Measurements from ENCODE around the gene TRIM48.
"Not testable (repeated sequence)": the region's sequence is repeated elsewhere in the genome, so short reads cannot be mapped to it uniquely, and the experiment has no call there.

The TRIM48 gene, protein sequence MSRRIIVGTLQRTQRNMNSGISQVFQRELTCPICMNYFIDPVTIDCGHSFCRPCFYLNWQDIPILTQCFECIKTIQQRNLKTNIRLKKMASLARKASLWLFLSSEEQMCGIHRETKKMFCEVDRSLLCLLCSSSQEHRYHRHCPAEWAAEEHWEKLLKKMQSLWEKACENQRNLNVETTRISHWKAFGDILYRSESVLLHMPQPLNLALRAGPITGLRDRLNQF

DNA sequence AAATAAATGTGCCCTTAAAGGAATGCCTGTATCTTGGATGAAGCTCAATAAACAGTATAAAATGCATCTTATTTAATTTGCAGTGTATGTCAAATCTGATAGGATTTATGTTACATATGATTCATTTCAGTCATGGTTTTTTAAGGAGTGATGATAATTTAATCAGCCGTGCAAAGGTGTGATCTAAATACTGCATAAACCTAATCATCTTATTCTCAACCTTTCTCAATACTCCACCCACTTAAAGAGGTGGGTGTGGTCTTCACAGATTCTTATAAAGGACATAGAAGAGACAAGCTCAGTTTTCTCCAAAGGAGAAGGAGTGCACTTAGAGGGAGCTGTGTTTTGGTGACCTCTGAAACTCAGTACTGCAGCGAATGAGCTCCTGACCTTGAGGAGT is at the start of gene TRIM48:
TSS of gene TRIM48 (plus strand) at position 301 of the 400 bp plus-strand sequence. CDS start 113 bp downstream, outside the sequence.
- DNase-seq (ENCODE audit: low read depth), result not testable (repeated sequence)

DNA sequence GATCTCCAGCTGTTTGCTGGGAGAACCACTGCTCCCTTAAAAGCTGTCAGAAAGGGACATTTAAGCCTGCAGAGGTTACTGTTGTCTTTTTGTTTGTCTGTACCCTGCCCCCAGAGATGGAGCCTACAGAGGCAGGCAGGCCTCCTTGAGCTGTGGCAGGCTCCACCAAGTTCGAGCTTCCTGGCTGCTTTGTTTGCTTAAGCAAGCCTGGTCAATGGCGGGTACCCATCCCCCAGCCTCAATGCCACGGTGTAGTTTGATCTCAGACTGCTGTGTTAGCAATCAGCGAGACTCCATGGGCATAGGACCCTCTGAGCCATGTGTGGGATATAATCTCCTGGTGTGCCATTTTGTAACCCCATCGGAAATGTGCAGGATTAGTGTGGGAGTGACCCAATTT is 23.6 kb upstream of the TRIM48 start:
- DNase-seq (ENCODE audit: low read depth), result not testable (repeated sequence)

DNA sequence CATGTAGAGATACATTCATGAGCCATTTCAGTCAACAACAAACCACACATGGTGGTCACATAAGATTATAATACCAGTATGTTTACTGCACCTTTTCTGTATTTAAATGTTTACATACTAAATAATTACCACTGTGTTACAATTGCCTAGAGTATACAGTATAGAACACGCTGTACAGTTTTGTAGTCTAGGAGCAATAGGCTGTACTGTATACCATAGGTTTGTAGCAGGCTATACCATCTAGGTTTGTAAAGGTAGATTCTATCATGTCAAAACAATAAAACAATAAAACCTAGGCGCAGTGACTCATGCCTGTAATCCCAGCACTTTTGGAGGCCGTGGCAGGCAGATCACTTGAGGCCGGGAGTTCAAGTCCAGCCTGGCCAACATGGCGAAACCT is 1.1 kb downstream of the TRIM48 start:
- DNase-seq (ENCODE audit: low read depth), result no peak

Data from activated T-cell treated with anti-CD3 and anti-CD28 coated beads for 24 hours (primary cell).